A673 (cell line): ENCODE results near the gene CXCR3.

Source experiments
- EZH2 ChIP-seq: fragments of 200-600 bp; sonication (generic); IDR thresholded peaks from 2 replicates; pipeline ENCODE4 v1.6.1; 2017; ENCODE audit warnings: borderline replicate concordance, low read depth, mild to moderate bottlenecking, mixed read lengths, antibody characterized with exemption, low read length; ENCODE audit not compliant: poor library complexity, severe bottlenecking
- TF ChIP-seq, protein P1 (sequence below): fragments of 300-800, 200-600 bp; sonication (generic); conservative IDR thresholded peaks from 2 replicates; pipeline ENCODE4 v1.5.1; 2017; ENCODE audit warnings: low read depth, mild to moderate bottlenecking, antibody characterized with exemption, low read length, moderate library complexity, mixed read lengths

DNA sequence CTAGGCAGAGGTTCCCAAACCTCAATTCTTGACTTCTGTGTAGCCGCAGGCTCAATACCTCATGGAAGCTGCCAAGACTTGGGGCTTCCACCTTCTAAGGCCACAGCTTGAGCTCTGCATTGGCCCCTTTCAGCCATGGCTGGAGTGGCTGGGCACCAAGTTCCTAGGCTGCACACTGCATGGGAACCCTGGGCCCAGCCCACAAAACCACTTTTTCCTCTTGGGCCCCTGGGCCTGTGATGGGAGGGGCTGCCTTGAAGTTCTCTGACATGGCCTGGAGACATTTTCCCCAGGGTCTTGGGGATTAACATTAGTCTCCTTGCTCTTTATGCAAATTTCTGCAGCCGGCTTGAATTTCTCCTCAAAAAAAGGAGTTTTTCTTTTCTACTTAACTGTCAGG lies 35.0 kb upstream of the CXCR3 start:
- TF ChIP-seq, protein P1, sequence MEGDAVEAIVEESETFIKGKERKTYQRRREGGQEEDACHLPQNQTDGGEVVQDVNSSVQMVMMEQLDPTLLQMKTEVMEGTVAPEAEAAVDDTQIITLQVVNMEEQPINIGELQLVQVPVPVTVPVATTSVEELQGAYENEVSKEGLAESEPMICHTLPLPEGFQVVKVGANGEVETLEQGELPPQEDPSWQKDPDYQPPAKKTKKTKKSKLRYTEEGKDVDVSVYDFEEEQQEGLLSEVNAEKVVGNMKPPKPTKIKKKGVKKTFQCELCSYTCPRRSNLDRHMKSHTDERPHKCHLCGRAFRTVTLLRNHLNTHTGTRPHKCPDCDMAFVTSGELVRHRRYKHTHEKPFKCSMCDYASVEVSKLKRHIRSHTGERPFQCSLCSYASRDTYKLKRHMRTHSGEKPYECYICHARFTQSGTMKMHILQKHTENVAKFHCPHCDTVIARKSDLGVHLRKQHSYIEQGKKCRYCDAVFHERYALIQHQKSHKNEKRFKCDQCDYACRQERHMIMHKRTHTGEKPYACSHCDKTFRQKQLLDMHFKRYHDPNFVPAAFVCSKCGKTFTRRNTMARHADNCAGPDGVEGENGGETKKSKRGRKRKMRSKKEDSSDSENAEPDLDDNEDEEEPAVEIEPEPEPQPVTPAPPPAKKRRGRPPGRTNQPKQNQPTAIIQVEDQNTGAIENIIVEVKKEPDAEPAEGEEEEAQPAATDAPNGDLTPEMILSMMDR: no peak
- no peak for TF ChIP-seq EZH2
